Measurements from ENCODE around the gene WRNIP1. TPM values are rescaled to one million over a fixed set of nuclear protein-coding genes. Genes with fewer than 3 reads are reported as not detected.

WRNIP1 gene
- total and polyA plus RNA-seq, 10 of the 15 experiments (the other 5 are each of a cell fraction or from before 2014, with no cell fraction given), result 9.3 to 30.5 (median 24.3) TPM

- Histone ChIP-seq H3K4me3 (no peak overlapping the region), H3K9me3 (replicated peaks; ENCODE audit: control insufficient read depth, insufficient read depth, low read length) (no peaks in the 10 kb centered on the region), H4K20me1 (ENCODE audit: control insufficient read depth, insufficient read depth) (no peaks in the 10 kb centered on the region; the same call in 1 of the 2 replicates), H3K79me2 (ENCODE audit: control insufficient read depth, insufficient read depth, low read length) (no peaks in the 10 kb centered on the region), H2AFZ (ENCODE audit: control insufficient read depth, low read depth, low read length) (no peak overlapping the region), H3K27me3 (replicated peaks in 1 of 2; ENCODE audit: control insufficient read depth in 2 of 2, insufficient read depth in 2 of 2, low read length in 1 of 2) (no peaks in the 10 kb centered on the region), H3K4me2 (ENCODE audit: control insufficient read depth, insufficient read depth) (no peak overlapping the region), H3K4me1 (ENCODE audit: control insufficient read depth, insufficient read depth, low read length) (peaks cover 7% of the 10 kb centered on the region), H3K27ac (ENCODE audit: control insufficient read depth, insufficient read depth) (no peak overlapping the region), H3K36me3 (ENCODE audit: control insufficient read depth in 2 of 2, insufficient read depth in 2 of 2, low read length in 1 of 2) (no peaks in the 10 kb centered on the region), H3K9ac (ENCODE audit: control insufficient read depth, insufficient read depth, low read length) (no peak overlapping the region)
- FAIRE-seq (no peak), ATAC-seq (no peak), DNase-seq (ENCODE audit: low read depth, low spot score) (no peak)
- ChIA-PET RAD21 (ENCODE audit: unreplicated experiment) (no interaction called here), POLR2A (no interaction called here), SMC1A (ENCODE audit: uncharacterized antibody, unreplicated experiment) (interaction anchor here (4.6 kb wide), 1 partner anchor 136 kb away, joined by 41 read pairs; no protein-coding TSS in a partner anchor), CTCF (interaction anchor here (1.9 kb wide), 1 partner anchor 51 kb away, joined by 4 read pairs; no protein-coding TSS in a partner anchor)
- intact Hi-C loops (cut with micrococcal nuclease; ENCODE audit: unreplicated experiment) (no loop called here), in situ Hi-C loops (cut with MboI) (no loop called here)
- 28% methylated on average over 2 of the region's 2 CpGs for WGBS (ENCODE audit: insufficient coverage, insufficient replicate concordance, low lambda C conversion rate, missing lambda C conversion rate)
- no TSS peak for BruUV-seq (replicated peaks)
- no peak for TF ChIP-seq CTCF (IDR thresholded peaks at IDR 0.05 in 2 of 3, conservative IDR thresholded peaks at IDR 0.05 in 1 of 3; ENCODE audit: control insufficient read depth in 2 of 3, extremely low read depth in 1 of 3, insufficient read depth in 1 of 3, low read depth in 3 of 3, low read length in 3 of 3)
- no peak for TF ChIP-seq NR2C2 (IDR thresholded peaks at IDR 0.05; ENCODE audit: borderline replicate concordance, control insufficient read depth, insufficient read length, low read depth)
- TF ChIP-seq NR2F1 (conservative IDR thresholded peaks at IDR 0.05), result no peak
- TF ChIP-seq RB1 (IDR thresholded peaks at IDR 0.05; ENCODE audit: borderline replicate concordance), result no peak
- TF ChIP-seq SMARCA5 (IDR thresholded peaks at IDR 0.05), result no peak
- TF ChIP-seq STAT3 (IDR thresholded peaks at IDR 0.05; ENCODE audit: low read depth, low read length), result no peak
- no peak for TF ChIP-seq POLR2A (IDR thresholded peaks at IDR 0.05; ENCODE audit: low read depth, low read length)
- TF ChIP-seq E2F4 (IDR thresholded peaks at IDR 0.05; ENCODE audit: low read depth, low read length), result no peak
- no peak for TF ChIP-seq SP1 (IDR thresholded peaks at IDR 0.05; ENCODE audit: low read depth, low read length)
- TF ChIP-seq RCOR1 (conservative IDR thresholded peaks at IDR 0.05; ENCODE audit: low read depth, low read length), result no peak
- TF ChIP-seq IKZF2 (IDR thresholded peaks at IDR 0.05), result no peak
- TF ChIP-seq, protein P1, sequence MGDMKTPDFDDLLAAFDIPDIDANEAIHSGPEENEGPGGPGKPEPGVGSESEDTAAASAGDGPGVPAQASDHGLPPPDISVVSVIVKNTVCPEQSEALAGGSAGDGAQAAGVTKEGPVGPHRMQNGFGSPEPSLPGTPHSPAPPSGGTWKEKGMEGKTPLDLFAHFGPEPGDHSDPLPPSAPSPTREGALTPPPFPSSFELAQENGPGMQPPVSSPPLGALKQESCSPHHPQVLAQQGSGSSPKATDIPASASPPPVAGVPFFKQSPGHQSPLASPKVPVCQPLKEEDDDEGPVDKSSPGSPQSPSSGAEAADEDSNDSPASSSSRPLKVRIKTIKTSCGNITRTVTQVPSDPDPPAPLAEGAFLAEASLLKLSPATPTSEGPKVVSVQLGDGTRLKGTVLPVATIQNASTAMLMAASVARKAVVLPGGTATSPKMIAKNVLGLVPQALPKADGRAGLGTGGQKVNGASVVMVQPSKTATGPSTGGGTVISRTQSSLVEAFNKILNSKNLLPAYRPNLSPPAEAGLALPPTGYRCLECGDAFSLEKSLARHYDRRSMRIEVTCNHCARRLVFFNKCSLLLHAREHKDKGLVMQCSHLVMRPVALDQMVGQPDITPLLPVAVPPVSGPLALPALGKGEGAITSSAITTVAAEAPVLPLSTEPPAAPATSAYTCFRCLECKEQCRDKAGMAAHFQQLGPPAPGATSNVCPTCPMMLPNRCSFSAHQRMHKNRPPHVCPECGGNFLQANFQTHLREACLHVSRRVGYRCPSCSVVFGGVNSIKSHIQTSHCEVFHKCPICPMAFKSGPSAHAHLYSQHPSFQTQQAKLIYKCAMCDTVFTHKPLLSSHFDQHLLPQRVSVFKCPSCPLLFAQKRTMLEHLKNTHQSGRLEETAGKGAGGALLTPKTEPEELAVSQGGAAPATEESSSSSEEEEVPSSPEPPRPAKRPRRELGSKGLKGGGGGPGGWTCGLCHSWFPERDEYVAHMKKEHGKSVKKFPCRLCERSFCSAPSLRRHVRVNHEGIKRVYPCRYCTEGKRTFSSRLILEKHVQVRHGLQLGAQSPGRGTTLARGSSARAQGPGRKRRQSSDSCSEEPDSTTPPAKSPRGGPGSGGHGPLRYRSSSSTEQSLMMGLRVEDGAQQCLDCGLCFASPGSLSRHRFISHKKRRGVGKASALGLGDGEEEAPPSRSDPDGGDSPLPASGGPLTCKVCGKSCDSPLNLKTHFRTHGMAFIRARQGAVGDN (IDR thresholded peaks at IDR 0.05), result no peak
- no peak for TF ChIP-seq RAD21 (IDR thresholded peaks at IDR 0.05; ENCODE audit: insufficient read depth, low read depth, low read length)
- no peak for TF ChIP-seq TBL1XR1 (IDR thresholded peaks at IDR 0.05; ENCODE audit: low read depth, low read length)
- TF ChIP-seq JUND (IDR thresholded peaks at IDR 0.05; ENCODE audit: low read depth, low read length), result no peak
- TF ChIP-seq EGR1 (IDR thresholded peaks at IDR 0.05; ENCODE audit: borderline replicate concordance in 1 of 2, low read depth in 2 of 2, low read length in 2 of 2), result no peak
- TF ChIP-seq SMC3 (IDR thresholded peaks at IDR 0.05; ENCODE audit: borderline replicate concordance, low read length), result no peak
- TF ChIP-seq PAX5 (IDR thresholded peaks at IDR 0.05; ENCODE audit: borderline replicate concordance, low read depth, low read length), result no peak
These were observed 30.0 kb downstream of the WRNIP1 start for GRCh38 chr6:2795162-2795561.

All from GM12878 (cell line).